GM18951 (cell line): ENCODE data around the gene MYO7B.

Experiments used
- POLR2A ChIP-seq: IDR thresholded peaks from 4 replicates; pipeline ENCODE4 v1.6.1; 2011; ENCODE audit warnings: mild to moderate bottlenecking; ENCODE audit not compliant: insufficient read length, insufficient read depth; ENCODE audit errors: extremely low read depth
- in situ Hi-C: fragments of 300-500 bp; cut with MboI; formaldehyde crosslinking; loops from one replicate; pipeline ENCODE4 v1.12.0; 2022; ENCODE audit warnings: low sequenced_read_pairs, mixed read lengths, inconsistent platforms; ENCODE audit not compliant: unreplicated experiment

Gene MYO7B

DNA sequence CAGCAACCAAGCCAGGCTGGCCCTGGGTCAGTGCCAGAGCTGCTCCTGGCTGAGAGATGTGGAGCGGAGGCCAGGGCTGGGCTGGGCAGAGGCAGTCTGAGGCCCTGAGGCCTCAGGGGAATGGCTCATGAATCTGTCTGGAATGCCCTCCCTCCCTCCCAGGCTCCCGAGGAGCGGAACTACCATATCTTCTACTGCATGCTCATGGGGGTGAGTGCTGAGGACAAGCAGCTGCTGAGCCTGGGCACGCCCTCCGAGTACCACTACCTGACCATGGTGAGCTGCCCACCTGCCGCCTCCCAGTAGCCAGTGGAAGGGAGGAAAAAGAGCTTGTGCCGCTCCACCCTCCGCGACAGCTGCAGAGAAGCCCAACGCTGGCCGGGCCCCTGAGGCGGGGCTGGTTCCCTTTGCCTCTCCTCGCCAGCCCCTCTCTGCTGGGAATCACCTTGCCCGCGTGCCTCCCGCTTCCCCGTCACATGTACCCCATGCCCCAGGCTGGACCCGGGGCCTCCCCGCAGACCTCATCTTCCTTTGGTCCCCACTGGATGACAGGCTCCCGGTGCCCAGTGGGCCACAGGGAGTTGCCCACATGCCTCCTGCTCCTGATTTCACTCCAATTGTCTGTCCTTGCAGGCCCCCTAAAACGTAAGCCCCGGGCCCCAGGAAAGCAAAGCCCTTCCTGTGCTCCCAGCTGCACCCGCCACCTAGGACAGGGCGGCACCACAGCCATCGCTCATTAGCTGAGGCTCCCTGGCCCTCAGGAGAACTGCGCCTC is 41.1 kb downstream of the MYO7B start:
- in situ Hi-C loops: no loop called here
- TF ChIP-seq POLR2A: no peak

DNA sequence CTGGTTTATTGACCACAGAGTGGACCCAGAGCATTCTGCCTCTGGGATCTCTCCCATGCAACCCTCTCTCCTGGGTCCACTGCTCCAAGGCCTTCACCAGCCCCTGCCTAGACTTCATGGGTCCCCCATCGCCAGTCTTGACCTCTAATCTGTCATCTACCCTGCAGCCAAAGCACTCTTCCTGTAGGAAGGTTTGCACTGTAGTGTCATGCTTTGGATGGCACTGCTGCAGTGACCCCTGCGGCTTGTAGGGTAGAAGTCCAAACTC is 41.7 kb downstream of the MYO7B start:
- in situ Hi-C loops: no loop called here

GRCh38 chr2:127577503-127577902 is 42.0 kb downstream of the MYO7B start:
- in situ Hi-C loops: no loop called here

More for the DNA sequence above, 41.7 kb downstream of the MYO7B start:
- TF ChIP-seq POLR2A: no peak

DNA sequence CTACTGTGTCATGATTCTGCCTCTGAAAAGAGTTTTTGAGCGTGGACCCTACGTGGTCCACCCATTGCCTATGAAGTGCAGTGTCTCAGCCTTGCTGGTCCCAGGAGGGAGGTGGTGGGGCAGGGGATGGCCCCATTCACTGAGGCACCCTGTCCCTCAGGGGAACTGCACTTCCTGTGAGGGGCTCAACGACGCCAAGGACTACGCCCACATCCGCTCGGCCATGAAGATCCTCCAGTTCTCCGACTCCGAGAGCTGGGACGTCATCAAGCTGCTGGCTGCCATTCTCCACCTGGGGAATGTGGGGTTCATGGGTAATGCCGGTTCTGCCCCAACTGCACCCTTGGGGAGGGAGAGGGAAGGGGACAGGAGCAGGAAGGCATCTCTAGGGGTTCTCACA is 42.5 kb downstream of the MYO7B start:
- no peak for TF ChIP-seq POLR2A
- in situ Hi-C loops: no loop called here

More at GRCh38 chr2:127577503-127577902, 42.0 kb downstream of the MYO7B start:
- no peak for TF ChIP-seq POLR2A

- TF ChIP-seq POLR2A: no peak
- in situ Hi-C loops: no loop called here
These were observed 42.9 kb downstream of the MYO7B start for GRCh38 chr2:127578411-127578810.

GRCh38 chr2:127579231-127579630 is 43.7 kb downstream of the MYO7B start:
- in situ Hi-C loops: no loop called here

DNA sequence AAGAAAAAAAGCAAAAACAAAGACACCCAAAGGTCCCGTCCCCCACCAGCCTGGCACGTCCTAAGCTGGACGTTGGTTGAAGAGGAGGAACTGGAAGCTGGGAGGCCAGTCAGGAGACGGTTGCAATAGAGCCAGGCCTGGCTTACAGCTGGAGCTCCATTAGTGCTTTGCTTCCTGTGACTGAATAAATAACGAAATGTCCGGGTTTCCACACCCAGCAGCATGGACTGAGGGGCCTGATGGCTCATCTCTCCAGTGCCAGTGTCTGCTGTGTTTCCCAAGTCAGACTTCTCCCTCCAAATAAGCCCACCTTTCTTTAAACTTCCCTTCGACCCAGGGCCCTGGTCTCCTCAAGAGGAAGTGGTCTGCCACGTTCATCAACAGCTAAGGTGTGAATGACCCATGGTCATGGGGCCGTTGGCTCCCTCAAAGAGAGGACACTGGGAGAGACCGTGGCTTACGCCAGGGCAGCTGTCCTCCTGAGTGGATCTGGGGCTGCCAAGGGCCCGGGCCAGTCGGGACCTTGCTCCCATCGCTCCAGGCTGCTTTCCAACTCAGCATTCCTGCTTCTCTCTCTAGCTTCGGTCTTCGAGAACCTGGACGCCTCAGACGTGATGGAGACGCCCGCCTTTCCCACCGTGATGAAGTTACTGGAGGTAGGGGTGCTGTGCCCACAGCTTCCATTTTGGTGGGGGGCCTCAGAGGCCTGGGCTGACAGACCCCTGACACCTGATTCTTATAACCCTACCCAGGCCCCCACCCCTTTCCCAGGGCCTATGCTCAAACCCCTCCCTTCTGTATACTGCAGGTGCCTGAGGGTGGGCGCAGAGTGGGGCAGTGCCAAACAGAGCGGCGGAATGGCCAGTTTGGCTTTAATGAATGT is 44.9 kb downstream of the MYO7B start:
- TF ChIP-seq POLR2A: no peak
- in situ Hi-C loops: no loop called here

More at GRCh38 chr2:127579231-127579630, 43.7 kb downstream of the MYO7B start:
- no peak for TF ChIP-seq POLR2A

DNA sequence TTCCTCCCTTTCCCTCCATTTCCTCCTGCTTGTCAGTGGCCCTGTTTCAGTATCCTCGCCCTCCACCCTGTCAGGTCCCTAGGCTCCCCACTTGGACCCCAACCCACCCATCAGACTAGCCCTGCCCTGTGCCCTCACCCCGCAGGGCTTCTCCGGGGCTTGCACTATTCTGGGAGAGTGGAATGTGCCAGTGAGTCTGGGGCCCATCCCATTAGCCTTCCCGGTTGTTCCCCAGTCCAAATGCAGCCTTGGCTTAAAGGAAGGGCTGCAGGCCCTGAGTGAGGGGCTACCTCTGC is 45.5 kb downstream of the MYO7B start:
- in situ Hi-C loops: no loop called here
- TF ChIP-seq POLR2A: no peak

GRCh38 chr2:127581516-127582490 is 46.3 kb downstream of the MYO7B start:
- TF ChIP-seq POLR2A: no peak
- in situ Hi-C loops: no loop called here

DNA sequence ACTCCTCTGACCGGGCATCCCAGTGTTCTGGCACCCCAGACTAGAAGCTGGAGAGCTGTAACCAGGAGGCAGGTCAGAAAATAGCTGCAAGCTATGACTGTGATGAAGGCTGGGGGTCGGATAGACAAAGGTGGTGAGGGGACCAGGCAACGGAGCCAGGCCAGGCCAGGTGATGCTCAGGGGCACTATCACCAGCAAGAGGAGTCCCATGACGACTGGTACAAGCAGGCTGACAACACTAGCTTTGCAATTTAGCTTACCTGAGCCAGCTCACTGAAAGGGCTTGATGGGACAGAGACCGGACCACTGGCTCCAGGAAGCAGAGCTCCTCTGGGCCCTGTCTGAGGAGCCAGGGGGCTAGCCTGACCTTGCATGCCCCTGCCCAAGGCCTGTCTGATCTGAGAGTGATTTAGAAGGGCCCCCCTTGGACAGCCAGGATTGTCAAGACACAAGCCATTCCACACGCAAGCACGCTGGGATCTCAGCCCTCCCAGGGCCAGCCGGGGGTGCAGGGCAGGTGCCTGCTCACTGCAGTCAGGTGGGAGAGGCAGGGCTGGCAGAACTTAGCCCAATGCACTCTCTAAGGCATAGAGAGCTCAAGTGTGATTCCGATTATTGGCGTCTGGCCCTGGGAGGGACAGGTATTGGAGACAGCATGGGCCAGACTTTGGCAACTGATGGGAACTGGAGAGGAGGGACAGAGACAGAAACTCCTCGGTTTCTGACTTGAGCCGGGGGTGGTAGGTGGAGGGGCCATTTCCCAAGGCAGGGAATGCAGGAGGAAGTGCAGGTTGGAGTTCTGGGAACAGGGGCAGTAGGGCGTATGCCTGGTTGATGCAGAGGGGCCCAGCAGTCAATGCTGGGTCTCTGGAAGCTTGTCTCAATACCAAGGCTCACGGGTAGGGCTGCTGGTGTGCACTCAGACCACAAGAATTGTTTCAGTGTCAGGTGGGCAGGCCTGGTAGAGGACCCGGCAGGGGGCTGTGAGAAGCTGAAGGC is 47.7 kb downstream of the MYO7B start:
- TF ChIP-seq POLR2A: no peak
- in situ Hi-C loops: no loop called here

- in situ Hi-C loops: no loop called here
- TF ChIP-seq POLR2A: no peak
These were observed 48.6 kb downstream of the MYO7B start for GRCh38 chr2:127584047-127584446.

DNA sequence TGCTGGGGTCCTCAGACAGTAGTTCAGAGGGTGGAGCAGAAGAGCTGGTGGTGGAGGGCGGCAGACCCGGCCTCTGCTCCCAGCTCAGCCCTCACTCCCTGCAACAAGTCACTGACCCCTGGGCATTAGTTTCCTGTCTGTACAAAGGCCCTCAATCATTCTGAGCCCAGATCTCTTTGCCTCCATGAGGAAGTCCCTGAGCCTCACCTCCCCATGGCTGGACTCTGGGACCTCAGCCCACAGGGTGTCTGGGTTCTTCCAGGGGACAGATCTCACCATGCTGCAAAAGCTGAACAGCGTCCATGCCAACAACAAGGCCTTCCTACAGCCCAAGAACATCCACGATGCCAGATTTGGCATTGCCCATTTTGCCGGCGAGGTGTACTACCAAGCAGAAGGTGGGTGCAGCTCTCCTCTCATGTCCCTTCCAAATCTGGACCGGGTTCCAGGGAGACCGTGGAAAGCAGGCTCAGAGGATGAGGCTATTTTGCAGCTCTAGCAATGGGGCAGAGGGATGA is 49.1 kb downstream of the MYO7B start:
- in situ Hi-C loops: no loop called here
- TF ChIP-seq POLR2A: no peak

GRCh38 chr2:127585270-127585807 is 49.9 kb downstream of the MYO7B start:
- TF ChIP-seq POLR2A: no peak
- in situ Hi-C loops: no loop called here
